Lower leg skin (tissue), 3 donors: ENCODE measurements around the gene ZGLP1.

Experiments
- POLR2A ChIP-seq, 2 donors: fragments of 450-650 bp; IDR thresholded peaks; one replicate each; pipeline ENCODE4 v1.6.1; 2016 to 2017; ENCODE audit warnings: antibody characterized with exemption in 2 of 2, mild to moderate bottlenecking in 1 of 2, moderate library complexity in 1 of 2
- TF ChIP-seq, protein P1 (sequence below), 3 donors: fragments of 450-650 bp; IDR thresholded peaks; one replicate each; pipeline ENCODE4 v1.5.1; 2016; ENCODE audit warnings: antibody characterized with exemption in 3 of 3, mild to moderate bottlenecking in 3 of 3, moderate library complexity in 2 of 3

DNA sequence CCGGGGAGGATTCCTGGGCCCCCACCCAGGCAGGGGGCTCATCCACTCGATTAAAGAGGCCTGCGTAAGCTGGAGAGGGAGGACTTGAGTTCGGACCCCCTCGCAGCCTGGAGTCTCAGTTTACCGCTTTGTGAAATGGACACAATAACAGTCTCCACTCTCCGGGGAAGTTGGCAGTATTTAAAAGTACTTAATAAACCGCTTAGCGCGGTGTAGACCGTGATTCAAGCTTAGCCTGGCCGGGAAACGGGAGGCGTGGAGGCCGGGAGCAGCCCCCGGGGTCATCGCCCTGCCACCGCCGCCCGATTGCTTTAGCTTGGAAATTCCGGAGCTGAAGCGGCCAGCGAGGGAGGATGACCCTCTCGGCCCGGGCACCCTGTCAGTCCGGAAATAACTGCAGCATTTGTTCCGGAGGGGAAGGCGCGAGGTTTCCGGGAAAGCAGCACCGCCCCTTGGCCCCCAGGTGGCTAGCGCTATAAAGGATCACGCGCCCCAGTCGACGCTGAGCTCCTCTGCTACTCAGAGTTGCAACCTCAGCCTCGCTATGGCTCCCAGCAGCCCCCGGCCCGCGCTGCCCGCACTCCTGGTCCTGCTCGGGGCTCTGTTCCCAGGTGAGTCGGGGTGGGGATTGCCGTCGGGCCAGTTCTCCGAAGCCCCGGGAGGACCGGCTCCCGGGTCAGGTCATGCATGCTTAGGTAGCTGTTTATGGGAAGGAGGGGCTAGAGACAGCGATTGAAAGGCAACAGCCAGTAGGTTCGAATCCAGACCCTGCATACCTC, 38.8 kb downstream of the ZGLP1 start, which contains the start of gene ICAM1:
- no peak for TF ChIP-seq POLR2A (IDR thresholded peaks at IDR 0.05)
- TF ChIP-seq, protein P1, sequence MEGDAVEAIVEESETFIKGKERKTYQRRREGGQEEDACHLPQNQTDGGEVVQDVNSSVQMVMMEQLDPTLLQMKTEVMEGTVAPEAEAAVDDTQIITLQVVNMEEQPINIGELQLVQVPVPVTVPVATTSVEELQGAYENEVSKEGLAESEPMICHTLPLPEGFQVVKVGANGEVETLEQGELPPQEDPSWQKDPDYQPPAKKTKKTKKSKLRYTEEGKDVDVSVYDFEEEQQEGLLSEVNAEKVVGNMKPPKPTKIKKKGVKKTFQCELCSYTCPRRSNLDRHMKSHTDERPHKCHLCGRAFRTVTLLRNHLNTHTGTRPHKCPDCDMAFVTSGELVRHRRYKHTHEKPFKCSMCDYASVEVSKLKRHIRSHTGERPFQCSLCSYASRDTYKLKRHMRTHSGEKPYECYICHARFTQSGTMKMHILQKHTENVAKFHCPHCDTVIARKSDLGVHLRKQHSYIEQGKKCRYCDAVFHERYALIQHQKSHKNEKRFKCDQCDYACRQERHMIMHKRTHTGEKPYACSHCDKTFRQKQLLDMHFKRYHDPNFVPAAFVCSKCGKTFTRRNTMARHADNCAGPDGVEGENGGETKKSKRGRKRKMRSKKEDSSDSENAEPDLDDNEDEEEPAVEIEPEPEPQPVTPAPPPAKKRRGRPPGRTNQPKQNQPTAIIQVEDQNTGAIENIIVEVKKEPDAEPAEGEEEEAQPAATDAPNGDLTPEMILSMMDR (IDR thresholded peaks at IDR 0.05) = no peak
